ENCODE data around the gene PTPN11. TPM values are rescaled to one million over a fixed set of nuclear protein-coding genes. Genes with fewer than 3 reads are reported as not detected.

Gene PTPN11
- total and polyA plus RNA-seq, 2 of the 8 experiments (the other 6 are each of a cell fraction or from before 2014, with no cell fraction given) = 28.3 to 133 TPM

DNA sequence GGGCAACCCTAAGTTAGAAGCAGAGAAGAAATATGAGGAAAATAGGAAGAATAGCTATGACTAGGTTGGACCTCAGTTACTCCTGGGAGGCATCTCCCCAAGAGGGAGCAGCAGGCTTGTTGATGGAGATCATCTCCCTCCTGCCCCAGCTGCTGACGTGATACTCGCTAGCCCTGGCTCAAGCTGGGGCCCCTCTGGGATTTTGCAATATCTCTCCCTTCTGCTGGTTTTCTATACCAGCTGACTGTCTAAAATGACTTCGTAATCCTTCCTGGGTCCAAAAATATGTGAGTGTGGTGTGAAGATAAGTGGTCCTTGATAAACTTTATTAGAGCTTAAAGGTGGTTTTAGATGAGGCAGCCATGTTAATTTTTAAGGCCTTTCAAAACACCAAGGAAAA lies 32.0 kb upstream of the PTPN11 start:
- Histone ChIP-seq H2BK5ac (ENCODE audit: low read depth, low read length) (no peak overlapping the region), H2AK5ac (ENCODE audit: low read depth, low read length) (no peak overlapping the region), H3K27ac (ENCODE audit: low read depth, low read length) (no peak overlapping the region), H2BK20ac (ENCODE audit: low read length) (no peak overlapping the region), H3K4ac (replicated peaks; ENCODE audit: insufficient read length, low read depth, low read length) (no peak overlapping the region), H3K79me2 (ENCODE audit: control insufficient read depth in 1 of 2, insufficient read depth in 2 of 2, low read length in 2 of 2) (no peaks in the 10 kb centered on the region), H4K8ac (ENCODE audit: extremely low read depth, insufficient read depth, low read length) (no peak overlapping the region), H4K20me1 (replicated peaks in 1 of 2; ENCODE audit: control insufficient read depth in 1 of 2, insufficient read depth in 2 of 2, low read length in 2 of 2) (no peaks in the 10 kb centered on the region), H3K56ac (replicated peaks; ENCODE audit: insufficient read length, low read depth, low read length) (no peak overlapping the region), H2BK15ac (ENCODE audit: low read length) (no peak overlapping the region), H2BK12ac (ENCODE audit: low read depth, low read length) (no peak overlapping the region), H3K4me3 (ENCODE audit: extremely low read depth in 1 of 4, insufficient read depth in 2 of 4, low read depth in 3 of 4, low read length in 4 of 4) (no peak overlapping the region), H3K36me3 (ENCODE audit: control insufficient read depth in 2 of 4, insufficient read depth in 4 of 4, low read length in 3 of 4) (no peaks in the 10 kb centered on the region), H3K9me3 (ENCODE audit: insufficient read depth in 2 of 2, low read depth in 1 of 2, low read length in 1 of 2) (no peaks in the 10 kb centered on the region), H4K91ac (replicated peaks; ENCODE audit: insufficient read length, low read length) (no peak overlapping the region), H3K4me1 (replicated peaks in 1 of 4; ENCODE audit: control insufficient read depth in 3 of 4, insufficient read depth in 4 of 4, low read length in 3 of 4) (no peaks in the 10 kb centered on the region; a peak in 1 of 7 replicates), H3K23ac (ENCODE audit: insufficient read length) (no peak overlapping the region), H2BK120ac (replicated peaks; ENCODE audit: low read depth, low read length) (no peak overlapping the region), H3K79me1 (ENCODE audit: low read depth, low read length) (no peaks in the 10 kb centered on the region), H3K4me2 (ENCODE audit: insufficient read depth in 1 of 2, low read depth in 2 of 2, low read length in 2 of 2) (no peak overlapping the region), H3K9ac (replicated peaks in 1 of 4; ENCODE audit: extremely low read depth in 1 of 4, low read depth in 3 of 4, low read length in 3 of 4) (no peak overlapping the region), H3K14ac (ENCODE audit: insufficient read length) (no peak overlapping the region), H4K5ac (ENCODE audit: insufficient read length, low read depth, low read length) (no peak overlapping the region), H3K27me3 (replicated peaks in 1 of 4; ENCODE audit: control insufficient read depth in 3 of 4, extremely low read depth in 1 of 4, insufficient read depth in 3 of 4, low read length in 3 of 4) (no peaks in the 10 kb centered on the region), H3K23me2 (ENCODE audit: low read depth, low read length) (no peaks in the 10 kb centered on the region; the same call in 1 of the 2 replicates), H2AFZ (ENCODE audit: low read length) (peak overlapping the region; percentile 61), H3K18ac (ENCODE audit: extremely low read depth, low read length) (no peak overlapping the region)
- WGBS, 2 experiments (ENCODE audit: extremely low coverage in 1 of 2, insufficient coverage in 1 of 2, insufficient read length in 1 of 2, insufficient replicate concordance in 2 of 2, low coverage in 1 of 2, low lambda C conversion rate in 2 of 2, missing lambda C conversion rate in 1 of 2) = 96% methylated on average over 3 of the region's 3 CpGs; no CpG with 5 or more reads in 1 of the 2 experiments
- no peak for DNase-seq (ENCODE audit: low read depth in 1 of 2, low spot score in 2 of 2)
- ChIA-PET CTCF (ENCODE audit: partially characterized antibody) (interaction anchor here (0.6 to 3.6 kb wide), 41 partner anchors 9 to 358 kb away, joined by 3 to 46 read pairs (median 4); no protein-coding TSS in a partner anchor), POLR2A (ENCODE audit: partially characterized antibody) (interaction anchor here (1.0 to 5.9 kb wide), 9 partner anchors 17 to 279 kb away, joined by 3 to 41 read pairs (median 3); no protein-coding TSS in a partner anchor)
- no peak for FAIRE-seq
- TF ChIP-seq EZH2 (IDR thresholded peaks at IDR 0.05; ENCODE audit: low read depth, low read length, severe bottlenecking) = no peak
- TF ChIP-seq PHF8 (conservative IDR thresholded peaks at IDR 0.05; ENCODE audit: low read depth, low read length) = no peak
- no peak for TF ChIP-seq NRF1 (IDR thresholded peaks at IDR 0.05; ENCODE audit: low read depth, low read length)
- no peak for TF ChIP-seq FOSL1 (IDR thresholded peaks at IDR 0.05; ENCODE audit: insufficient read depth, low read depth, low read length)
